Hepatic stellate cell (primary cell): ENCODE results near the gene CD59.
"Not testable (repeated sequence)": the region's sequence is repeated elsewhere in the genome, so short reads cannot be mapped to it uniquely, and the experiment has no call there.

Experiments
- DNase-seq: peaks from one replicate; pipeline ENCODE4 v3.0.0; 2011; ENCODE audit warnings: low spot score

The CD59 gene

DNA sequence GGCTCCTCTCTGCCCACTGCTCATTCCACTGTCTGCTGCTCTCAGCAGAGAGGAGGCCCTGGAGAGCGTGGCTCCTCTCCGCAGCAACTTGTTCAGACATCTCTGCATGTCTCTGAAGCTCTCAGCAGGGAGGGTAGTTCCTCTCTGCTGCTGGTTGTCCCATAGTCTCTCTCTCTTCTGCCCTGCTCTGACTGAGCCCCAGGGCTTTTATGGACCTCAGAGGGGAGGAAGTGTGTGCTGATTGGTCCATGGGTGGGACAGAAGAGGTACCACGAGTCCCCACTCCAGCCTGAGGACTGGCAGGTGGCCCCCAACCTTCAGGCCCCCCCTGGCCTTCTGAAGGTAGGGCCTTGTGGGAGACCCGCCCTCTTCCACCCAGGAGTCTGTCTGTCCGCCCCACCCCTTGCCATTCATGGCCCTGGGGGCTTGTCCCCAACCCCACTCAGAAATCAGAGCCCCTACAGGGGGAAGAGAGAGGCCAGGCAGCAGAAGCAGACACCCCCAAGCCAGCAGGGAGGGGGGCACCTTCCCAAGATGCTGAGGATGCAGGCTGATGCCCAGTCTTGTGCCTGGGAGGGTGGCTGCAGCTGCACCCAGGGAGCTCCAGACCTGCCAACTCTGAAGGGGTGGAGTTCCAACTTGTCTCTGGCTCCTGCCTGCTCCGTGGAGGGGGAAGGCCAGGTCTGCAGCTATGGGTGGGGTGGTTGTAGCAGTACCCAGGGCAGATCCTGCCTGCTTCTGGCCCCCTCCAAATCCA, 70.7 kb downstream of the CD59 start:
- DNase-seq = no peak

DNA sequence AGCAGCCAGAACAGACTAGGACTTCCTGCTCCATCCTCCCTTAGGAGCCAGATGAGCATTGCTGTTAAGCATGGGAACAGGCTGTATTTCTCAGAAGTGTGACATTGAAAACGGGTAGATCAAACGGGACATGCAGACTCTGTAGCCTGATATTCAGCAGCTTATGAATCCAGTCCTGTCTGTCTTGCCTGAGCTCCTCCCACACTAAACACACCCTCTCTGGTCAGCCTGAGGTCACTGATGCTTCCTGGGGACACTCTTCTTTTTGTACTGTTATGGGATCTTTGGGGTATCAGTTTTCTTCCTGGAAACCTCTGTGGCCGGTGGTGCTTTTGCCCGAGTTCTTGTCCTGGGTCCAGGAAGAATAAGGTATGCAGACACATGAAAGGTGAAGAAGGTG, 71.4 kb downstream of the CD59 start:
- no peak for DNase-seq

DNA sequence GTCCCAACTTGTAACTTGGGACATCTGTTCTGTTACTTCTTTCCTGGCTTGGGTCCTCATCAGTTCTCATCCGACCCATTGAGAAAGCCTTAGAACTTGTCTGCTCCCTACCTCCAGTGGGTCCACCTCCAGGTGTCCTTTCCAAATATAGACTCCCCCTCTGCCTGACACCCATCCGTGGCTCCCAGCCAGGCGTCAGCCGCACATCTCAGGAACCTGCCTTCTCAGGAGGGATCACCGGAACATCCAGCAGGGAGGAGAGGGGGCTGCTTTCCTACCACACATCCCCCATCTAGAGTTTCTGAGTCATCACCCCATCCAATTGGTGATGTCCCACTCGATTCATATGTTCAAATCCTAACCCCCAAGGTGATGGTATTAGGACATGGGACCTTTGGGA, 72.1 kb downstream of the CD59 start:
- DNase-seq = no peak

DNA sequence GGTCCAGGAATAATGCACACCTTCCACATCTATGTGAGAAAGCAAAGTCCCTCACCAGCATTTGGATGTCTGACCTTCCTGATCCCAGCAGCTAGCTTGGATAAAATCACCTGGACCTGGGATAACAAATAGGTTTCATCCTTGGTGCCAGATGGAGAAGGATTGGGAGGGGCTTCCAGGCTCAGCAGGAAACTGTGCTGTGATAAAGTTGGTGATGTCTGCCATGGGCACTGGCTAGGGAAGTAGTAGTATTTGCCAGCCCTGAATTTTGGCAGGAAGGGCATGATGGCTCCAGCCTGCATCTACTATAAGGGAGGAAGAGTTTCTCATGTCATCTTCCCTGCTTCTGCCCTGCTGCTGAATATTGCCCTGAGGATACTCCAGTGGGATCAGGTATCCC, 73.1 kb downstream of the CD59 start:
- DNase-seq = no peak

DNA sequence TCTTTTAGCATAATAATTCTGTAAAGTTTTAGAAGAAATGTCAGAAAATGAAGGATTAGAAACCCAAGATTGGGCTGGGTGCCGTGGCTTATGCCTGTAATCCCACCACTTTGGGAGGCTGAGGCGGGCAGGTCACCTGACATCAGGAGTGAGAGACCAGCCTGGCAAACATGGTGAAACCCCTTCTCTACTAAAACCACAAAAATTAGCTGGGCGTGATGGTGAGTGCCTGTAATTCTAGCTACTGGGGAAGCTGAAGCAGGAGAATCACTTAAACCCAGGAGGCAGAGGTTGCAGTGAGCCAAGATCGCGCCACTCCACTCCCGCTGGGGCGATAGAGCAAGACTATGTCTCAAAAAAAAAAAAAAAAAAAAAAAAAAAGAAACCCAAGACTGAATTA, 74.7 kb downstream of the CD59 start:
- DNase-seq = not testable (repeated sequence)

DNA sequence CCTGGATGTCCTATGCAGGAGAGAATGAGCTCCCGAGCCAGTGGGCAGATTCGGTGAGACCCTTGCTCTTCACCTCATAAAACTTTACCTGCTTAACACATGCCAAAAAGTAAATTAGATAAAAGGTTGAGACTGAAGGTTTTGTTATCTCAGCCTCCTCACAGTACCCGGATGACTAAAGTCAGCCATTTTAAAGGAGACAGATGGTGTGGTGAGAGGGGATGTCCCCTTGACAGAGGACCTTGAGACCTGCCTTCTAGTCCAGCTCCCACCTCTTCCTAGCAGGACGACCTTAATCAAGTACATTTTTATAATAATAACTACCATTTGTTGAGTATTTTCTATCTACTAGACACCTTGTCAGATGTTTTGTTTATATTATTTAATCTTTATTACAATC, 75.3 kb downstream of the CD59 start:
- DNase-seq = no peak

DNA sequence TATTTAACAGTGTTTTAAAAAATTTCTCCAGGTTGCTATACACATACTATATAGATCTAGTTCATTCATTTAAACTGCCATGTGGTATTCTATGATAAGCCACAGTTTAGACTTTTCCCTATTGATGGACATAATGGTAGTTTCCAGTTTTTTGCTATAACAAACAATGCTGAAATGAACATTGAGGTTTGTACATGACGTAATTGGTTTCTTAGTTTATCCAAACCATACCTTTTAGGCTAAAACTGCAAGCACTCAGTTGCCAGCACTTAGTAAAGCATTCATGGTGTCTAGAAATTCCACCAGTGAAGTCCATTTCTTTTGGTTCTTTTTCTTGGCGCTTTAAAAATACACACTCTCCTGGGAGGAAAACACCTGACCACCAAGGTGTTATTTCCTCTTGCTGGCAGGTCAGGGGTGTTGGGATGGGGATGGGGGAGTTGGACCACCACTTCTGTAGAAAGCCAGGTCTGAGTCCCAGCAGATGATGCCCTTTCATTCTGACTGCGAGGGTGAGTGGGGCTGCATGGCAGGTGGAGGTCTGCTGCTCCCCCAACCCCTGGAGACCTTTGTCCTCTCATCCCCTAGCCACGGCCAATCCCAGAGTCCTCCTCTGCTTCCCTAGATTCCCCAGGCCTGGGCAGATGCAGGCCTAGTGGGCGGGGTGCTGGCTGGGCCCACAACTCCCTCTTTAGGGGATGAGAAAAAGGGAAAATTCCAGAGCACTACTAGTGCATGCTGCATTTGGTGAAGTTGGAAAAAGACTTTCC, 76.7 kb downstream of the CD59 start:
- DNase-seq = no peak

DNA sequence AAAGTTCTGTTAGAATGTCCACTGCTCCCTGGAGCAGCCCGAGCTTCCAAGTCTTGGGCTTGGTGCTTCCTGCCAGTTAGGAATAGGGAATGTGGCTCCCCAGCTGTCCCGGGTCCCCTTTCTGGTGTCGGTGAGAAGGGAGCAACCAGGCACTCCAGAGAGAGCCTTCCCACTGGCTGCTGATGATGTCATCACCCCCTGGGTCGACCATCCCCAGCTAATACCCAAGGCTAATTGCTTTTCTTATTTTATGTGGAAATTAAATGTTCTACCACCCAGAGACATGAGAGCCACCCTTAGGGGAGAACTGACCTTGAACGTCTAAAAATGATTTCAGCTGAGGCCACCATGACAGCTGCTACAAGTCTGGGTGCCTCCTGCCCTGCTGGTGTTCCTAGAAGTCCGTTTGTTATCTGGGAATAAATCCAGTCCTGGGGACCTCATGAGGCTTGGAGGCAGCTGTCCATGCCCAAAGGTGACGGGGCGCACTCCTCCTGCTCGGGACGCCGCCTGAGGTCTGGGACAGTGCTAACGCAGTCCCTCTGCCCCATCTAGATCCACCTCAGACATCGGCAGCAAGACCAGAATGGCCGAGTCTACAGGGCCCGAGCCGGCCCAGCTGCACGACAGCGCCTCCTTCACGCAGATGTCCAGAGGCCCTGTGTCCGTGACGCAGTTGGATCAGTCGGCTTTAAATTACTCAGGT, 77.9 kb downstream of the CD59 start:
- no peak for DNase-seq

DNA sequence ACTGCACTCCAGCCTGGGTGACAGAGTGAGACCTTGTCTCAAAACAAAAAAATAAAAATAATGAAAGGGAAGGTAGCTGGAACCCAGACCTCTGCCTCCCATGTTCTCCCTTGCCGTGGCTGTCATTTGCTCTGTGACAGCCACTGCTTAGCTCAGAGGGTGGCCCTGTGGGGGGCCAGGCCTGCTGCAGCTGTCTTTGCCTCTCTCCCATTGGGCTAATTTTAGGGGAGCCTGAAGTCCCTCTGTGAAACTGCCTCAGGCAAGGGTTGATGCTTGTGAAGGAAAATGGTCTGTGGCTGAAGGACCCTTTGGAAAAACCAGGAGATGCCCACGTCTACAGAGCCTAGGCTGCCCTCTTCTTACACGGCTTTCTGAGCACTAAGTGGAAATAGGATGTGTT, 78.5 kb downstream of the CD59 start:
- DNase-seq = no peak

DNA sequence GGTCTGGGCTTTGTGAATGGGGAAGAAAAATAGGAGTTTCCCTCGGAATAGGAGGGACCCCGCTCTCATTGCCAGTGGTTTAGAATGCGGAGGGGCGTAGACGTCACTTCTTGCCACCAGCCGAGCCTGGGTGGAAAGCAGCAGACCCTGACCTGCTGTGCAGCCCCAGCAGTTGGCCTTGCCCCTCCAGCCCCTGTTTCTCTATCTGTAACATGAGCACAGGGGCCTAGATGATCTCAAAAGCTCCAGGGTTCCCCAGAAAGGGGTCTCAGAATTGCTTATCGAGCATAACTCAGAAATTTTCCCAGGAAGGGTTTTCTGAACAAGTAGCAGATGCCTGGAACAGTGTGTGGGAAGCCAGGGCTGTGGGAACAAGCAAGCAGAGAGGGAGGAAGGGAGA, 79.5 kb downstream of the CD59 start:
- DNase-seq = no peak

DNA sequence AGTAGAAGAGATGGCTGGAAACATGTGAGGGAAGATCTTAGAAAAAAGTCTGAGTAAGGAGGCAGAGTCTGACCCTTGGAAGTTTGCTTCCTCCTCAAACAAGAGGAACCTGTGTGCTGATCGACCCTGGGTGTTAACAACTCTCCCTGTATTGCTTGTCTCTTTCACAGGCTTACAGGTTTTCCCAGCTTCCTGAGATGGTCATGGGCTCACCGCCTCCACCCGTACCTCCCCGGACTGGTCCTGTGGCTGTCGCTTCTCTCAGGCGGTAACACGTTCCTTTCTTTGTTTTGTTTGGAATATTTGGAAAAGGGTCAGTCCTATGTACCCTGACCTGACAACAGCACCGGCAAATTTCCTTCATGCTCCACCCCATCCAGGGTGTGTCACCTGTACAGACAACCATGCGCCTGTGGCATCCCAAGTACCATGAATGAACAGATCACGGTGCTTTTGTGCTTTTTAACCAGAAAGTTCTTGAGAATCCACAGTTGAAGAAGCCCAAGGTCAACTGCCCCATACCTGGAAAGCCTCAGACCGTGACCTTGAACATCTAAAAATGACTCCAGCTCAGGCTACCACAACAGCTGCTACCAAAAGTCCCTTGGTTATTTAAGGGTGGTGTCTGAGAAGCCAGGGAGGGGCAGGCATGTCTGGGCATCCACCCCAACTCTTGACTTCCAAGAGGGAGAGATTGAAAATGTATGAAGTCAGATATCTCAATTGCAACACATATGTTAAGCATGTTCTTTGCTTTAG, 80.2 kb downstream of the CD59 start:
- no peak for DNase-seq

DNA sequence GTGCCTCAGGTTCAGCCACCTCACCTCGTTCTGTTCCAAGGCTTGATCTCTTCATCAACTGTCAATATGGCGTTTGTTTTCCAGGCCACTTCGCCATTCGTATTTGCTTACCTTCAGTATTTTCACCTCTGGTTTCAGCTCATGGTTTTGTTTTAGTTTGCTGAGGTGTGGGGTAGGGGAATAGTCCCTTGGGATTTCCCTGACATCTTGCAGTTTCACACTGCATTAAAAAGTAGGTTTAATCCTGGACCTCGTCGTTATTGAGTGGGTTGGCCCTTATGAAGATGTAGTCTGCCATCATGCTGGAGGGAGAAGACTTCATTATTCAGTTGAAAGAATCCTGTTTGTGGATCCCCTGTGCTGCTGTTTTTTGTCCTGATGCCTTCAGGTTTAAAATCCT, 81.6 kb downstream of the CD59 start:
- DNase-seq = no peak
